Measurements from ENCODE around the gene AMPD2. TPM values are rescaled to one million over a fixed set of nuclear protein-coding genes. Genes with fewer than 3 reads are reported as not detected.
"Not testable (repeated sequence)": the region's sequence is repeated elsewhere in the genome, so short reads cannot be mapped to it uniquely, and the experiment has no call there.

The AMPD2 gene
- total RNA-seq, 1 donor from 2014 or later, result 38.5 TPM

- DNase-seq (ENCODE audit: extremely low spot score in 2 of 2), result peak in 1 of 2 donors; percentile 77
- Histone ChIP-seq H3K27me3 (no peaks in the 10 kb centered on the region), H3K4me3 (no peak overlapping the region), H3K4me1 (peaks cover 20% of the 10 kb centered on the region), H3K36me3 (peaks cover 0 to 4% of the 10 kb centered on the region in 2 donors), H3K9me3 (no peaks in the 10 kb centered on the region), H3K27ac (no peak overlapping the region)
- intact Hi-C loops (cut with DNase I), result no loop called here
- no peak for TF ChIP-seq POLR2A (IDR thresholded peaks at IDR 0.05)
- TF ChIP-seq, protein P1, sequence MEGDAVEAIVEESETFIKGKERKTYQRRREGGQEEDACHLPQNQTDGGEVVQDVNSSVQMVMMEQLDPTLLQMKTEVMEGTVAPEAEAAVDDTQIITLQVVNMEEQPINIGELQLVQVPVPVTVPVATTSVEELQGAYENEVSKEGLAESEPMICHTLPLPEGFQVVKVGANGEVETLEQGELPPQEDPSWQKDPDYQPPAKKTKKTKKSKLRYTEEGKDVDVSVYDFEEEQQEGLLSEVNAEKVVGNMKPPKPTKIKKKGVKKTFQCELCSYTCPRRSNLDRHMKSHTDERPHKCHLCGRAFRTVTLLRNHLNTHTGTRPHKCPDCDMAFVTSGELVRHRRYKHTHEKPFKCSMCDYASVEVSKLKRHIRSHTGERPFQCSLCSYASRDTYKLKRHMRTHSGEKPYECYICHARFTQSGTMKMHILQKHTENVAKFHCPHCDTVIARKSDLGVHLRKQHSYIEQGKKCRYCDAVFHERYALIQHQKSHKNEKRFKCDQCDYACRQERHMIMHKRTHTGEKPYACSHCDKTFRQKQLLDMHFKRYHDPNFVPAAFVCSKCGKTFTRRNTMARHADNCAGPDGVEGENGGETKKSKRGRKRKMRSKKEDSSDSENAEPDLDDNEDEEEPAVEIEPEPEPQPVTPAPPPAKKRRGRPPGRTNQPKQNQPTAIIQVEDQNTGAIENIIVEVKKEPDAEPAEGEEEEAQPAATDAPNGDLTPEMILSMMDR (IDR thresholded peaks at IDR 0.05), result no peak
- no peak for TF ChIP-seq POLR2AphosphoS5 (IDR thresholded peaks at IDR 0.05; ENCODE audit: insufficient read depth in 1 of 2, low read depth in 1 of 2)
Observed at GRCh38 chr1:109659145-109659544, 39.5 kb downstream of the AMPD2 start.

DNA sequence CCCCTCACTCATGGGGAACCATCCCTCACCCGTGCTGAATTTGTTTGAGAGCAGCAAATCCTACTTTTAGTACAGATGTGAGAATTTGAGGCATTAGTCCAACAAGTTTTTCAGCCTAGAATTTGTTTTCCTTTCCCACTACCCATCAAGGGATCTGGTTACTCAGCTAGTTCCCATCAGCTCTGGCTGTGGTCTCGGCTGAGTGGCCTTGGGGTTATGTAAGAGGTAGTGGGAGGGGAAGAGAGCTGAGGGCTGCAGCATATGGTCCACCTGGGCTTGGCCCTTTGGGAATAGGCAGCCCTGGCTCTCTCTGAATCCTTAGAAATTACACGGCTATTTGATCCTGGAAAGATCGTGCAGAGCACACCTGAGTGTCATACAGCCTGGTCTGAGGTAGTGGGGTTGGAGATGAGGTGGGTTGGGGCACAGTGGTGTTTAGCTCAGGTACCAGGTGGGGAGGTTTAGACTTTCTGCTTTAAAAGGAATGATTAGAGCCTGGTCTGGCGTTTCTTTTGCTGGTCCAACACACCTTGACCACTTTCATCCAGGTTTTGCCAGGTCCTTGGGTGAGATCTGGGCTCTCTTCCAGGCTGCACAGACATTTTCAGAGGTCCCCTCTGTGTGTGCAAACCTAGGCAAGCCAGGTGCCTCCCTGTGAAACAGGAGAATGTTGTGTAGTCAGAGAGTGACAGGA is 40.5 kb downstream of the AMPD2 start:
- peaks cover 0 to 4% of the 10 kb centered on the region in 2 donors for H3K36me3 ChIP-seq
- no peak overlapping the region for H3K27ac ChIP-seq
- H3K4me1 ChIP-seq, result peaks cover 14% of the 10 kb centered on the region
- no peak overlapping the region for H3K4me3 ChIP-seq
- H3K27me3 ChIP-seq, result no peaks in the 10 kb centered on the region
- TF ChIP-seq POLR2AphosphoS5 (IDR thresholded peaks at IDR 0.05; ENCODE audit: insufficient read depth in 1 of 2, low read depth in 1 of 2) (no peak), POLR2A (IDR thresholded peaks at IDR 0.05) (no peak)
- TF ChIP-seq, protein P1 (IDR thresholded peaks at IDR 0.05), result no peak
- intact Hi-C loops (cut with DNase I), result no loop called here
- DNase-seq (ENCODE audit: extremely low spot score in 2 of 2), result no peak
- H3K9me3 ChIP-seq, result no peaks in the 10 kb centered on the region

GRCh38 chr1:109660691-109661026 is 41.0 kb downstream of the AMPD2 start:
- H3K27ac ChIP-seq; H3K4me1 ChIP-seq; H3K27me3 ChIP-seq; H3K36me3 ChIP-seq; intact Hi-C loops (cut with DNase I); H3K9me3 ChIP-seq; H3K4me3 ChIP-seq; DNase-seq (ENCODE audit: extremely low spot score in 2 of 2): not testable (repeated sequence)

DNA sequence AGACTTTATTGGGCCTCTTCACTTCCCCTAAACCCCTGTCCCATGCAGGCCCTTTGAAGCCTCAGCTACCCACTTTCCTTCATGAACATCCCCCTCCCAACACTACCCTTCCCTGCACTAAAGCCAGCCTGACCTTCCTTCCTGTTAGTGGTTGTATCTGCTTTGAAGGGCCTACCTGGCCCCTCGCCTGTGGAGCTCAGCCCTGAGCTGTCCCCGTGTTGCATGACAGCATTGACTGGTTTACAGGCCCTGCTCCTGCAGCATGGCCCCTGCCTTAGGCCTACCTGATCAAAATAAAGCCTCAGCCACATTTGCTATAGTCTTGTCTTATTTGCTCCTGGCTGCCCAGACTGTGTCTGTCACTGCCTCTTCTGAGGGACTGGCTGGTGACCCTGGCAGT is 41.8 kb downstream of the AMPD2 start:
- TF ChIP-seq, protein P1 (IDR thresholded peaks at IDR 0.05), result no peak
- TF ChIP-seq POLR2A (IDR thresholded peaks at IDR 0.05) (no peak), POLR2AphosphoS5 (IDR thresholded peaks at IDR 0.05; ENCODE audit: insufficient read depth in 1 of 2, low read depth in 1 of 2) (no peak)
- Histone ChIP-seq H3K27me3 (no peaks in the 10 kb centered on the region), H3K9me3 (no peaks in the 10 kb centered on the region), H3K4me1 (peaks cover 5% of the 10 kb centered on the region), H3K27ac (no peak overlapping the region), H3K4me3 (no peak overlapping the region), H3K36me3 (peaks cover 0 to 4% of the 10 kb centered on the region in 2 donors)
- intact Hi-C loops (cut with DNase I), result no loop called here
- no peak for DNase-seq (ENCODE audit: extremely low spot score in 2 of 2)

GRCh38 chr1:109664671-109665070 is 45.0 kb downstream of the AMPD2 start:
- no peak for TF ChIP-seq POLR2A (IDR thresholded peaks at IDR 0.05)
- TF ChIP-seq, protein P1 (IDR thresholded peaks at IDR 0.05), result no peak
- no peak for TF ChIP-seq POLR2AphosphoS5 (IDR thresholded peaks at IDR 0.05; ENCODE audit: insufficient read depth in 1 of 2, low read depth in 1 of 2)
- Histone ChIP-seq H3K4me3 (no peak overlapping the region), H3K4me1 (peaks cover 5% of the 10 kb centered on the region), H3K36me3 (peaks cover 0 to under 1% of the 10 kb centered on the region in 2 donors), H3K27me3 (no peaks in the 10 kb centered on the region), H3K27ac (no peak overlapping the region), H3K9me3 (no peaks in the 10 kb centered on the region)
- DNase-seq (ENCODE audit: extremely low spot score in 2 of 2), result no peak
- intact Hi-C loops (cut with DNase I), result no loop called here

Measured in vagina (tissue), 2 donors.